T-helper 1 cell treated with Interleukin-12 subunit alpha and Interleukin-12 subunit beta and Interleukin-4 antibody, amounts not matched to agents 30 ng/mL and 1 ng/mL, for 36 hours (primary cell): ENCODE measurements around the gene AP3D1. TPM values are rescaled to one million over a fixed set of nuclear protein-coding genes. Genes with fewer than 3 reads are reported as not detected.

Experiments
- intact Hi-C: fragments of 100-400 bp; cut with micrococcal nuclease; formaldehyde crosslinking; loops from one replicate; pipeline ENCODE4 v1.15.1; 2024
- total RNA-seq: library from RNA; stranded (reverse); gene quantifications from 2 replicates; pipeline ENCODE4 v1.2.3, GENCODE V29; 2022

Gene AP3D1
- total RNA-seq, 1 donor from 2014 or later = 139 TPM

DNA sequence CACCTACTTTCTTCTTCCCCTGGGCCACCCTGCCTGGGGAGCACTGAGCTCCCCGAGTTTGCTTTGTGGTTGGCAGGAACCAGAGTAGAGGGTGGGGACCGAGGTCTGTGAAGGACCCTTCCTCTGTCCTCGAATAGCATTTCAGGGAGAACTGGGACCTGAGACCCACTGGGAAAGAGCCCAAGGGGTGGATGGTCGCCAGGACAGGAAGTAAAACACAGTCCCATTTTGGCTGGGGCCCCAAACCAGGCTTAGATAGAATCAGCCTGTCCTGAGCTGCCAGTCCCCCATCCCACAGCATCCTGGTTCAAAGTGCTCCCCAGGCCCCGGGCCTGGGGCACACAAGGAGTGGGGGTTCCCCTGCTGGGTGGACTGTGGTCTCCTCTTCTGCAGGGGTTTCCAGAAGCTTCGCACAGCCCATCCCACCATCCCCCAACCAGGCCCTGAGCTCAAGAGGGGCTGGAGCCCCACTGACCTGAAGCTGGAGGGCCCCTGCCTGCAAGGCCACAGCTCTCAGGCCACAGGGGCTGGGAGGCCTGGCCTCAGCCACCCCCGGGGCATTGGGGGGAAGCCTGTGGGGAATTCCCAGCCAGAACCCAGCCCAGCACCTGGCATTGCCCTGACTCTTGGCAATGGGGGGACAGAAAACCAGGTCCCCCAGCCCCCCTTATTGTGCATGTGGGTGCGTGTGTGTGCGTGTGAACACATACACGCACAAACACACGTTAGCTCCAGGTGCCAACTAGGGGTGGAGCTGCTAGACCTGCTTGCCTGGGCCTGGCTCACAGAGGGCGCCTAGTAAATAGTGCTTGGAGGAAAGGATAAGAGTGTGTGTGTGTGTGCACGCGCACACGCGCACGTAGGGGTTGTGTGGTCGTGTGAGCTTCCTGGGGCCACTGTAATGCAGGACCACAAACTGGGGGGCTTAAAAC is 99.3 kb downstream of the AP3D1 start:
- intact Hi-C loops = loop anchor here (1.0 to 2.0 kb wide), 6 partner anchors 9 to 44 kb away; partner anchors contain the start of genes IZUMO4 and MOB3A

DNA sequence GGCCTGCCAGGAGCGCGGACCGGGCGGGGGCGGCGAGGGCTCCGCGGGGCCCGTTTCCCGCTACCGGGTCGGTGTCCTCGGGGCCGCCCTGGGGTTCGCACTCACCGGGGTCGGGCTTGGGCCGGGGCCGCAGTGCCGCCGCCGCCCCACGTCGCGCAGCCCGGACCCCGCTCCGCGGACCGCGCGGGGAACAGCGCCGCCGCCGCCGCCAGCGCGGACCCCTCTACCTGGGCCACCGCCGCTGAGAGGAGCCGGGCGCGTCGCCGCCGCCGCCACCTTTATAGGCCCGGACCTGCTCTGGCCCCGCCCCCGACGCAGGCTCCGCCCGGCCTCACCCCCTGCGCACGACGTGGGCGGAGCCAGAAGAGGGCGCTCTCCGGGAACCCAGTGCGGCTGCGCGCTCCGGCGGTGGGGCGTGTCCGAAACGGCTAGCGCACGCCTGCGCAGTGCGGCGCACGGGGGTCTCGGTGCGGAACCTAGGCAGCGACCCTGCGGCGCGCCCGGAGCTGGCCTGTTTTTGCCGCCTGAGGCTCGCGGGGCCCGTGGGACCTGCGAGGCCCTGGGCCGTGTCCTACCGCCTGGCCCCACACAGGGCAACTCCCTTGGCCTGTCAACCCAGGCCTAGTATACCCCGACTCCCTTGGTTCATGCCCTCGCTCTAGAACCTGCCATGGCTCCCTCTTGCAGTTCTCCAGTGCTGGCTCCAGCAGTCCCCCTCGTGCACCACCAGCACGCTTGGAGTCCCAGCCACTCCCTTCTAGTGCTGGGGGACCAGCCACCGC is 100.2 kb downstream of the AP3D1 start, which contains the start of gene MKNK2:
TSS of gene MKNK2 (minus strand) at position 254 of the 782 bp plus-strand sequence. CDS start 393 bp downstream, outside the sequence.
- intact Hi-C loops = loop anchor here (1.0 to 2.0 kb wide), 6 partner anchors 9 to 45 kb away; partner anchors contain the start of genes IZUMO4 and MOB3A

Other genes starting within 250 kb of the AP3D1 start
- gene ADAT3, start 246.2 kb downstream of the AP3D1 start, total RNA-seq = 10.5 and 12.2 TPM in 2 replicates
- 35.4 and 41.9 TPM in 2 replicates for gene SCAMP4, start 246.2 kb downstream of the AP3D1 start, total RNA-seq
- 128 and 129 TPM in 2 replicates for gene CSNK1G2, start 210.4 kb downstream of the AP3D1 start, total RNA-seq
- gene BTBD2, start 135.9 kb downstream of the AP3D1 start, total RNA-seq = 34.2 and 44.9 TPM in 2 replicates
- 205 and 213 TPM in 2 replicates for gene MKNK2, start 100.3 kb downstream of the AP3D1 start, total RNA-seq
- gene MOB3A, start 55.2 kb downstream of the AP3D1 start, total RNA-seq = 244 and 254 TPM in 2 replicates
- gene IZUMO4, start 54.7 kb downstream of the AP3D1 start, total RNA-seq = 15.4 and 19.1 TPM in 2 replicates
- gene DOT1L, start 12.4 kb upstream of the AP3D1 start, total RNA-seq = 70.1 and 73.4 TPM in 2 replicates
- 64.7 and 65.7 TPM in 2 replicates for gene PLEKHJ1, start 84.8 kb upstream of the AP3D1 start, total RNA-seq
- gene SF3A2, start 85.3 kb upstream of the AP3D1 start, total RNA-seq = 136 and 141 TPM in 2 replicates
- 3.6 and 5.4 TPM in 2 replicates for gene AMH, start 97.8 kb upstream of the AP3D1 start, total RNA-seq
- gene JSRP1, start 104.9 kb upstream of the AP3D1 start, total RNA-seq = not detected in 2 replicates
- gene PEAK3, start 130.6 kb upstream of the AP3D1 start, total RNA-seq = 1.2 TPM in 2 replicates
- gene LINGO3, start 156.6 kb upstream of the AP3D1 start, total RNA-seq = 0.32 and 0.41 TPM in 2 replicates
- 119 and 122 TPM in 2 replicates for gene LSM7, start 177.0 kb upstream of the AP3D1 start, total RNA-seq
- 81.9 and 88.7 TPM in 2 replicates for gene SPPL2B, start 177.1 kb upstream of the AP3D1 start, total RNA-seq
- gene TMPRSS9, start 208.7 kb upstream of the AP3D1 start, total RNA-seq = not detected in 2 replicates